IMR-90 (cell line): Measurements from ENCODE around the gene ADAM33. TPM values are rescaled to one million over a fixed set of nuclear protein-coding genes. Genes with fewer than 3 reads are reported as not detected.

ENCODE experiments used
- ATAC-seq: fragments of 200-7000 bp; cut with Tn5 transposase; 2 replicates; pipeline ENCODE4 v1.9.1; 2020; ENCODE audit warnings: low read depth, mild to moderate bottlenecking, moderate library complexity
- BruUV-seq: library from RNA; stranded (reverse); fragments of 400-500 nt; replicated peaks from 2 replicates; lab custom pipeline; 2021; lab: Mats Ljungman, UMichigan
- CTCF ChIA-PET: fragments of 300-600 bp; formaldehyde crosslinking; extraction: SDS; loops from one replicate; lab custom pipeline; 2021; ENCODE audit warnings: antibody characterized with exemption; lab: Yijun Ruan, JAX
- POLR2A ChIA-PET: fragments of 300-600 bp; sonication (Branson Sonifier 250); formaldehyde crosslinking; loops from one replicate; lab custom pipeline; 2022; ENCODE audit warnings: antibody characterized with exemption; ENCODE audit not compliant: unreplicated experiment; lab: Charles Lee
- DNase-seq: peaks from one replicate; pipeline ENCODE4 v3.0.0; 2013
- H2AFZ ChIP-seq: replicated peaks from 2 replicates; pipeline ENCODE3; 2013; ENCODE audit warnings: low read length, mild to moderate bottlenecking; ENCODE audit not compliant: poor library complexity
- H2AK5ac ChIP-seq: 2 replicates; pipeline ENCODE4 v1.6.1; 2013; ENCODE audit warnings: low read depth, low read length, inconsistent platforms
- H2AK9ac ChIP-seq: replicated peaks from 2 replicates; pipeline ENCODE3; 2013; ENCODE audit warnings: mild to moderate bottlenecking, low read depth, low read length, moderate library complexity; ENCODE audit not compliant: poor library complexity
- H2BK120ac ChIP-seq: 2 replicates; pipeline ENCODE4 v1.6.1; 2013; ENCODE audit warnings: low read depth, low read length, inconsistent platforms
- H2BK15ac ChIP-seq: 3 replicates; pipeline ENCODE4 v1.6.1; 2013; ENCODE audit warnings: low read depth, low read length, inconsistent platforms
- H2BK20ac ChIP-seq: 2 replicates; pipeline ENCODE4 v1.6.1; 2013; ENCODE audit warnings: low read depth, mild to moderate bottlenecking, inconsistent platforms, low read length, moderate library complexity
- H2BK5ac ChIP-seq: 2 replicates; pipeline ENCODE4 v1.6.1; 2013; ENCODE audit warnings: mild to moderate bottlenecking, low read depth, low read length, inconsistent platforms; ENCODE audit not compliant: poor library complexity, severe bottlenecking
- H3K14ac ChIP-seq: replicated peaks from 2 replicates; pipeline ENCODE4 v1.6.1; 2013; ENCODE audit warnings: low read depth, low read length, inconsistent platforms
- H3K18ac ChIP-seq: 2 replicates; pipeline ENCODE4 v1.6.1; 2013; ENCODE audit warnings: low read depth, low read length, control low read depth
- H3K23ac ChIP-seq: 2 replicates; pipeline ENCODE4 v1.6.1; 2013; ENCODE audit warnings: low read depth, low read length, inconsistent platforms
- H3K27ac ChIP-seq: 2 replicates; pipeline ENCODE4 v1.5.1; 2013; ENCODE audit warnings: mild to moderate bottlenecking, control low read depth, low read length; ENCODE audit not compliant: insufficient read depth
- H3K27me3 ChIP-seq: 2 replicates; pipeline ENCODE4 v1.6.1; 2013; ENCODE audit warnings: low read length; ENCODE audit not compliant: control insufficient read depth, insufficient read depth
- H3K36me3 ChIP-seq: 2 replicates; pipeline ENCODE4 v1.6.1; 2013; ENCODE audit warnings: low read length, mixed read lengths; ENCODE audit not compliant: control insufficient read depth, insufficient read depth
- H3K4ac ChIP-seq: 2 replicates; pipeline ENCODE4 v1.6.1; 2013; ENCODE audit warnings: low read depth, low read length, inconsistent platforms
- H3K4me1 ChIP-seq: 2 replicates; pipeline ENCODE4 v1.6.1; 2013; ENCODE audit warnings: low read length, mixed read lengths; ENCODE audit not compliant: control insufficient read depth, insufficient read depth
- H3K4me2 ChIP-seq: 2 replicates; pipeline ENCODE4 v1.6.1; 2013; ENCODE audit warnings: low read depth, mild to moderate bottlenecking, control low read depth, low read length, moderate library complexity
- H3K4me3 ChIP-seq: 2 replicates; pipeline ENCODE4 v1.5.1; 2013; ENCODE audit warnings: low read depth, mild to moderate bottlenecking, control low read depth, low read length, moderate library complexity; ENCODE audit not compliant: insufficient read depth
- H3K56ac ChIP-seq: 2 replicates; pipeline ENCODE4 v1.6.1; 2013; ENCODE audit warnings: low read length, inconsistent platforms; ENCODE audit not compliant: insufficient read depth; ENCODE audit errors: extremely low read depth
- H3K79me1 ChIP-seq, 2 experiments: 2 replicates each; pipeline ENCODE4 v1.6.1; 2013; ENCODE audit warnings: low read length in 2 of 2, inconsistent platforms in 1 of 2, low read depth in 1 of 2
- H3K9ac ChIP-seq: 2 replicates; pipeline ENCODE4 v1.6.1; 2013; ENCODE audit warnings: low read depth, low read length, control low read depth
- H3K9me1 ChIP-seq: 2 replicates; pipeline ENCODE4 v1.6.1; 2013; ENCODE audit warnings: low read length, inconsistent platforms; ENCODE audit not compliant: insufficient read depth
- H3K9me3 ChIP-seq: 2 replicates; pipeline ENCODE4 v1.6.1; 2013; ENCODE audit warnings: low read length; ENCODE audit not compliant: control insufficient read depth, insufficient read depth
- H4K20me1 ChIP-seq: 2 replicates; pipeline ENCODE4 v1.6.1; 2013; ENCODE audit warnings: low read length, inconsistent platforms; ENCODE audit not compliant: insufficient read depth
- H4K5ac ChIP-seq: 2 replicates; pipeline ENCODE4 v1.6.1; 2013; ENCODE audit warnings: mild to moderate bottlenecking, low read depth, low read length, control low read depth
- H4K8ac ChIP-seq, 2 experiments: 2 replicates each; pipeline ENCODE4 v1.6.1; 2013; ENCODE audit warnings: low read depth in 2 of 2, low read length in 2 of 2, control low read depth in 1 of 2, inconsistent platforms in 1 of 2
- H4K91ac ChIP-seq: 2 replicates; pipeline ENCODE4 v1.6.1; 2013; ENCODE audit warnings: low read depth, low read length, inconsistent platforms; ENCODE audit not compliant: insufficient read depth
- BHLHE40 ChIP-seq: fragments of 150-350 bp; IDR thresholded peaks from 2 replicates; pipeline ENCODE4 v1.6.1; 2016; ENCODE audit warnings: mild to moderate bottlenecking, low read depth, low read length
- CEBPB ChIP-seq: IDR thresholded peaks from 2 replicates; pipeline ENCODE4 v1.6.1; 2012; ENCODE audit warnings: low read depth, low read length, improper control_type of control experiment
- CHD1 ChIP-seq: IDR thresholded peaks from 2 replicates; pipeline ENCODE4 v1.6.1; 2012; ENCODE audit warnings: low read depth, low read length, improper control_type of control experiment
- CTCF ChIP-seq: conservative IDR thresholded peaks from 2 replicates; pipeline ENCODE4 v1.5.1; 2012; ENCODE audit warnings: mild to moderate bottlenecking, low read depth, low read length, improper control_type of control experiment
- ELK1 ChIP-seq: fragments of 150-350 bp; IDR thresholded peaks from 2 replicates; pipeline ENCODE4 v1.6.1; 2016; ENCODE audit warnings: low read depth, mild to moderate bottlenecking, low read length, moderate library complexity, borderline replicate concordance
- FOS ChIP-seq: fragments of 150-350 bp; IDR thresholded peaks from 2 replicates; pipeline ENCODE4 v1.6.1; 2016; ENCODE audit warnings: low read depth, low read length
- MAFK ChIP-seq: IDR thresholded peaks from 2 replicates; pipeline ENCODE4 v1.6.1; 2012; ENCODE audit warnings: low read depth, low read length, improper control_type of control experiment
- MAZ ChIP-seq: IDR thresholded peaks from 2 replicates; pipeline ENCODE4 v1.6.1; 2012; ENCODE audit warnings: low read depth, mild to moderate bottlenecking, low read length, improper control_type of control experiment, moderate library complexity, borderline replicate concordance
- MXI1 ChIP-seq: IDR thresholded peaks from 2 replicates; pipeline ENCODE4 v1.6.1; 2012; ENCODE audit warnings: low read depth, mild to moderate bottlenecking, low read length, moderate library complexity, borderline replicate concordance
- NFE2L2 ChIP-seq: fragments of 150-350 bp; IDR thresholded peaks from 2 replicates; pipeline ENCODE4 v1.6.1; 2016; ENCODE audit warnings: low read depth, mild to moderate bottlenecking, low read length
- POLR2A ChIP-seq: IDR thresholded peaks from 2 replicates; pipeline ENCODE4 v1.6.1; 2012; ENCODE audit warnings: mild to moderate bottlenecking, low read depth, low read length
- RAD21 ChIP-seq: IDR thresholded peaks from 2 replicates; pipeline ENCODE4 v1.6.1; 2012; ENCODE audit warnings: low read length, improper control_type of control experiment
- RCOR1 ChIP-seq: IDR thresholded peaks from 2 replicates; pipeline ENCODE4 v1.6.1; 2012; ENCODE audit warnings: mild to moderate bottlenecking, low read length, improper control_type of control experiment; ENCODE audit not compliant: insufficient replicate concordance
- RFX5 ChIP-seq: IDR thresholded peaks from 2 replicates; pipeline ENCODE4 v1.8.0; 2012; ENCODE audit warnings: low read depth, mild to moderate bottlenecking, low read length, moderate library complexity
- SMC3 ChIP-seq: fragments of 150-350 bp; IDR thresholded peaks from 2 replicates; pipeline ENCODE4 v1.6.1; 2016; ENCODE audit warnings: low read depth, mild to moderate bottlenecking, antibody characterized with exemption, low read length, moderate library complexity
- USF2 ChIP-seq: fragments of 150-350 bp; IDR thresholded peaks from 2 replicates; pipeline ENCODE4 v1.6.1; 2017; ENCODE audit warnings: mild to moderate bottlenecking, antibody characterized with exemption, low read length, low read depth
- WGBS, 2 experiments: methylation state at CpG; one replicate each; pipeline versions ENCODE4 v1.1.5 to v1.1.7; 2013; ENCODE audit warnings: missing lambda C conversion rate in 2 of 2; ENCODE audit not compliant: insufficient read length in 1 of 2; ENCODE audit errors: extremely low coverage in 2 of 2; 5-methylcytosine and 5-hydroxymethylcytosine counted together
- dilution Hi-C: fragments of 300-500 bp; cut with HindIII; formaldehyde crosslinking; loops from one replicate; pipeline ENCODE4 v1.14.3; 2018; ENCODE audit warnings: low sequenced_read_pairs; ENCODE audit not compliant: unreplicated experiment
- in situ Hi-C: fragments of 300-500 bp; cut with MboI; formaldehyde crosslinking; loops from 3 replicates; pipeline ENCODE4 v1.14.3; 2019; ENCODE audit warnings: low sequenced_read_pairs, inconsistent platforms, mixed read lengths
- intact Hi-C: fragments of 100-400 bp; cut with micrococcal nuclease; formaldehyde crosslinking; loops from 2 replicates; pipeline ENCODE4 v1.10.0; 2022
- polyA plus RNA-seq, 3 experiments: library from polyadenylated mRNA; depleted of rRNA; stranded (reverse); fragments of >200 nt; gene quantifications; 2 replicates each; pipeline ENCODE4 v1.2.3, GENCODE V29; 2012; ENCODE audit warnings: low replicate concordance in 1 of 3
- total RNA-seq: library from RNA; depleted of rRNA; stranded (reverse); fragments of >200 nt; gene quantifications from 2 replicates; pipeline ENCODE4 v1.2.3, GENCODE V29; 2012

ADAM33 gene
- total and polyA plus RNA-seq, 2 of the 4 experiments (the other 2 are of a cell fraction): 0.18 to 1.7 TPM

GRCh38 chr20:3729378-3729777, 47.6 kb upstream of the ADAM33 start:
- Histone ChIP-seq H3K36me3 (no peaks in the 10 kb centered on the region), H3K79me1 (no peaks in the 10 kb centered on the region), H2BK15ac (no peak overlapping the region), H3K18ac (no peak overlapping the region), H3K27me3 (peaks cover 72% of the 10 kb centered on the region), H3K9me3 (no peaks in the 10 kb centered on the region), H4K91ac (no peak overlapping the region), H2AK5ac (no peak overlapping the region), H3K4me1 (no peaks in the 10 kb centered on the region), H3K4me3 (no peak overlapping the region), H3K23ac (no peak overlapping the region), H4K8ac (no peak overlapping the region), H2AK9ac (no peak overlapping the region), H2AFZ (peak overlapping the region; percentile 21), H3K9me1 (peaks cover 2% of the 10 kb centered on the region; the same call in 1 of the 2 replicates), H4K5ac (no peak overlapping the region), H3K4me2 (no peak overlapping the region), H2BK120ac (no peak overlapping the region), H3K4ac (no peak overlapping the region), H3K14ac (no peak overlapping the region), H4K20me1 (no peaks in the 10 kb centered on the region), H3K56ac (no peak overlapping the region), H2BK5ac (no peak overlapping the region), H3K9ac (no peak overlapping the region), H3K27ac (no peak overlapping the region), H2BK20ac (no peak overlapping the region)
- ChIA-PET CTCF (no interaction called here), POLR2A (no interaction called here)
- DNase-seq (no peak), ATAC-seq (no peak)
- WGBS, 2 experiments: 80% methylated on average over 1 of the region's 6 CpGs; no CpG with 5 or more reads in 1 of the 2 experiments
- intact Hi-C loops: no loop called here
- TF ChIP-seq ELK1 (no peak), RAD21 (no peak), MAZ (no peak), USF2 (no peak), FOS (no peak), CEBPB (no peak), CTCF (no peak), CHD1 (no peak), POLR2A (no peak), SMC3 (no peak), NFE2L2 (no peak), RCOR1 (no peak), MXI1 (no peak), MAFK (no peak), BHLHE40 (no peak), RFX5 (no peak)
- BruUV-seq: no TSS peak
- dilution Hi-C loops: no loop called here
- in situ Hi-C loops: no loop called here
